H1 (cell line): ENCODE results near the gene H6PD. TPM values are rescaled to one million over a fixed set of nuclear protein-coding genes. Genes with fewer than 3 reads are reported as not detected.

Experiments
- CTCF ChIA-PET: fragments of 300-600 bp; sonication (Branson Sonifier 250); formaldehyde crosslinking; loops from one replicate; lab custom pipeline; 2021; ENCODE audit not compliant: partially characterized antibody; lab: Charles Lee
- POLR2A ChIA-PET: fragments of 300-600 bp; sonication (Branson Sonifier 250); formaldehyde crosslinking; loops from one replicate; lab custom pipeline; 2021; ENCODE audit warnings: inconsistent platforms; ENCODE audit not compliant: partially characterized antibody; lab: Charles Lee
- DNase-seq, 2 experiments: peaks; one replicate each; pipeline versions ENCODE4 v3.0.0 to v3.0.0-alpha.2; 2010 to 2022; ENCODE audit warnings: low spot score in 2 of 2, low read depth in 1 of 2, mixed read lengths in 1 of 2
- FAIRE-seq: peaks from 2 replicates; lab custom pipeline; 2011; peaks lifted over from hg19 to GRCh38; lab: Jason Lieb, UNC
- H2AFZ ChIP-seq: 2 replicates; pipeline ENCODE4 v1.8.1; 2012; ENCODE audit warnings: low read length, inconsistent platforms
- H2AK5ac ChIP-seq: 2 replicates; pipeline ENCODE4 v1.6.1; 2013; ENCODE audit warnings: low read depth, low read length
- H2BK120ac ChIP-seq: replicated peaks from 2 replicates; pipeline ENCODE3; 2013; ENCODE audit warnings: low read depth, low read length, inconsistent platforms
- H2BK12ac ChIP-seq: 2 replicates; pipeline ENCODE4 v1.6.1; 2013; ENCODE audit warnings: low read depth, low read length
- H2BK15ac ChIP-seq: 2 replicates; pipeline ENCODE4 v1.6.1; 2013; ENCODE audit warnings: low read length
- H2BK20ac ChIP-seq: 2 replicates; pipeline ENCODE4 v1.6.1; 2013; ENCODE audit warnings: low read length
- H2BK5ac ChIP-seq: 2 replicates; pipeline ENCODE4 v1.6.1; 2013; ENCODE audit warnings: low read depth, low read length
- H3K14ac ChIP-seq: 2 replicates; pipeline ENCODE4 v1.6.1; 2013; ENCODE audit warnings: inconsistent platforms; ENCODE audit not compliant: insufficient read length
- H3K18ac ChIP-seq: 2 replicates; pipeline ENCODE4 v1.6.1; 2013; ENCODE audit warnings: low read length; ENCODE audit errors: extremely low read depth
- H3K23ac ChIP-seq: 2 replicates; pipeline ENCODE4 v1.6.1; 2013; ENCODE audit warnings: inconsistent platforms; ENCODE audit not compliant: insufficient read length
- H3K23me2 ChIP-seq: 2 replicates; pipeline ENCODE4 v1.6.1; 2013; ENCODE audit warnings: low read depth, low read length
- H3K27ac ChIP-seq: 2 replicates; pipeline ENCODE4 v1.6.1; 2011; ENCODE audit warnings: low read depth, low read length, inconsistent platforms
- H3K27me3 ChIP-seq, 4 experiments: replicated peaks in 1 of 4; 1 replicate in 1 of 4; 2 replicates in 3 of 4; pipeline versions ENCODE4 v1.6.1 to v1.8.1; 2011 to 2013; ENCODE audit warnings: low read length in 3 of 4, mild to moderate bottlenecking in 3 of 4, inconsistent platforms in 2 of 4, mixed read lengths in 2 of 4, moderate library complexity in 1 of 4; ENCODE audit not compliant: control insufficient read depth in 3 of 4, insufficient read depth in 3 of 4; ENCODE audit errors: extremely low read depth in 1 of 4
- H3K36me3 ChIP-seq, 4 experiments: 2 replicates each; pipeline versions ENCODE4 v1.6.1 to v1.8.1; 2011 to 2013; ENCODE audit warnings: mild to moderate bottlenecking in 4 of 4, low read length in 3 of 4, moderate library complexity in 2 of 4, control low read depth in 1 of 4, inconsistent platforms in 1 of 4; ENCODE audit not compliant: insufficient read depth in 4 of 4, control insufficient read depth in 2 of 4
- H3K4ac ChIP-seq: replicated peaks from 2 replicates; pipeline ENCODE3; 2013; ENCODE audit warnings: low read length, low read depth, mixed read lengths, inconsistent platforms; ENCODE audit not compliant: insufficient read length
- H3K4me1 ChIP-seq, 4 experiments: replicated peaks in 1 of 4; 1 replicate in 1 of 4; 2 replicates in 3 of 4; pipeline versions ENCODE4 v1.6.1 to v1.8.1; 2011 to 2013; ENCODE audit warnings: low read length in 3 of 4, inconsistent platforms in 2 of 4, mixed read lengths in 1 of 4; ENCODE audit not compliant: insufficient read depth in 4 of 4, control insufficient read depth in 3 of 4
- H3K4me2 ChIP-seq, 2 experiments: 2 replicates each; pipeline versions ENCODE4 v1.6.1 to v1.8.1; 2011 to 2013; ENCODE audit warnings: low read depth in 2 of 2, low read length in 2 of 2, control low read depth in 1 of 2, inconsistent platforms in 1 of 2, mild to moderate bottlenecking in 1 of 2; ENCODE audit not compliant: insufficient read depth in 1 of 2
- H3K4me3 ChIP-seq, 4 experiments: fragments of 200-600, 300-600 bp in 1 of 4; sonication (generic), shearing (Covaris generic), sonication (Bioruptor Twin) in 1 of 4; 2 replicates each; pipeline versions ENCODE4 v1.5.1 to v1.8.1; 2011 to 2016; ENCODE audit warnings: low read length in 4 of 4, low read depth in 3 of 4, control low read depth in 2 of 4, inconsistent platforms in 2 of 4, mild to moderate bottlenecking in 2 of 4, mixed read lengths in 1 of 4, moderate library complexity in 1 of 4; ENCODE audit not compliant: insufficient read depth in 2 of 4; ENCODE audit errors: extremely low read depth in 1 of 4
- H3K56ac ChIP-seq: replicated peaks from 2 replicates; pipeline ENCODE3; 2013; ENCODE audit warnings: low read depth, mild to moderate bottlenecking, mixed read lengths, low read length, inconsistent platforms; ENCODE audit not compliant: insufficient read length
- H3K79me1 ChIP-seq: 2 replicates; pipeline ENCODE4 v1.6.1; 2013; ENCODE audit warnings: low read depth, low read length, control low read depth
- H3K79me2 ChIP-seq, 2 experiments: 2 replicates each; pipeline versions ENCODE4 v1.6.1 to v1.8.1; 2012 to 2013; ENCODE audit warnings: low read length in 2 of 2, mild to moderate bottlenecking in 2 of 2, inconsistent platforms in 1 of 2; ENCODE audit not compliant: insufficient read depth in 2 of 2, control insufficient read depth in 1 of 2
- H3K9ac ChIP-seq, 4 experiments: replicated peaks in 1 of 4; 1 replicate in 1 of 4; 2 replicates in 3 of 4; pipeline versions ENCODE4 v1.6.1 to v1.8.1; 2011 to 2013; ENCODE audit warnings: low read depth in 3 of 4, low read length in 3 of 4, control low read depth in 2 of 4, mild to moderate bottlenecking in 2 of 4, moderate library complexity in 2 of 4, inconsistent platforms in 1 of 4; ENCODE audit errors: extremely low read depth in 1 of 4
- H3K9me3 ChIP-seq, 2 experiments: 2 replicates each; pipeline versions ENCODE4 v1.6.1 to v1.8.1; 2012 to 2013; ENCODE audit warnings: mild to moderate bottlenecking in 2 of 2, moderate library complexity in 2 of 2, control low read depth in 1 of 2, inconsistent platforms in 1 of 2, low read depth in 1 of 2, low read length in 1 of 2, mixed read lengths in 1 of 2; ENCODE audit not compliant: insufficient read depth in 2 of 2
- H4K20me1 ChIP-seq, 2 experiments: replicated peaks in 1 of 2; 2 replicates each; pipeline versions ENCODE3 to v1.8.1; 2011 to 2013; ENCODE audit warnings: inconsistent platforms in 2 of 2, low read length in 2 of 2, mild to moderate bottlenecking in 1 of 2; ENCODE audit not compliant: insufficient read depth in 2 of 2, control insufficient read depth in 1 of 2
- H4K5ac ChIP-seq: 2 replicates; pipeline ENCODE4 v1.6.1; 2013; ENCODE audit warnings: low read length, low read depth, mixed read lengths, inconsistent platforms; ENCODE audit not compliant: insufficient read length
- H4K8ac ChIP-seq: 2 replicates; pipeline ENCODE4 v1.8.0; 2013; ENCODE audit warnings: mild to moderate bottlenecking, moderate library complexity, low read length, inconsistent platforms; ENCODE audit not compliant: insufficient read depth; ENCODE audit errors: extremely low read depth
- H4K91ac ChIP-seq: replicated peaks from 2 replicates; pipeline ENCODE3; 2013; ENCODE audit warnings: low read length, mixed read lengths, inconsistent platforms; ENCODE audit not compliant: insufficient read length
- CTCF ChIP-seq, 3 experiments: IDR thresholded peaks; 1 replicate in 2 of 3; 2 replicates in 1 of 3; pipeline versions ENCODE4 v1.5.1 to v1.6.1; 2011; ENCODE audit warnings: low read length in 3 of 3, mild to moderate bottlenecking in 3 of 3, inconsistent platforms in 2 of 3, low read depth in 1 of 3, moderate library complexity in 1 of 3; ENCODE audit not compliant: insufficient read depth in 1 of 3; ENCODE audit errors: control extremely low read depth in 1 of 3
- HDAC2 ChIP-seq, 2 experiments: fragments of 300-600 bp in 1 of 2; sonication (generic) in 1 of 2; IDR thresholded peaks; 2 replicates each; pipeline ENCODE4 v1.6.1; 2011 to 2012; ENCODE audit warnings: low read depth in 2 of 2, low read length in 2 of 2, mild to moderate bottlenecking in 2 of 2, moderate library complexity in 2 of 2, borderline replicate concordance in 1 of 2, inconsistent platforms in 1 of 2
- POLR2A ChIP-seq, 2 experiments: IDR thresholded peaks; 1 replicate in 1 of 2; 2 replicates in 1 of 2; pipeline ENCODE4 v1.6.1; 2011; ENCODE audit warnings: low read depth in 2 of 2, low read length in 2 of 2, mild to moderate bottlenecking in 2 of 2; ENCODE audit errors: control extremely low read depth in 1 of 2
- POLR2AphosphoS5 ChIP-seq: IDR thresholded peaks from 2 replicates; pipeline ENCODE4 v1.6.1; 2011; ENCODE audit warnings: low read depth, low read length
- POU5F1 ChIP-seq: IDR thresholded peaks from 2 replicates; pipeline ENCODE4 v1.6.1; 2011; ENCODE audit warnings: low read depth, mild to moderate bottlenecking, low read length, moderate library complexity
- SIN3A ChIP-seq, 2 experiments: IDR thresholded peaks in 1 of 2; conservative IDR thresholded peaks in 1 of 2; 2 replicates each; pipeline ENCODE4 v1.6.1; 2011 to 2012; ENCODE audit warnings: low read length in 2 of 2, improper control_type of control experiment in 1 of 2, low read depth in 1 of 2, mild to moderate bottlenecking in 1 of 2
- TAF1 ChIP-seq: IDR thresholded peaks from 2 replicates; pipeline ENCODE4 v1.6.1; 2011; ENCODE audit warnings: mild to moderate bottlenecking, low read depth, low read length
- WGBS, 2 experiments: shearing (Covaris generic) in 1 of 2; methylation state at CpG; one replicate each; pipeline versions ENCODE4 v1.1.6 to v1.1.7; 2013 to 2015; ENCODE audit warnings: low lambda C conversion rate in 2 of 2, mixed read lengths in 2 of 2, inconsistent platforms in 1 of 2, low coverage in 1 of 2, missing lambda C conversion rate in 1 of 2; ENCODE audit not compliant: insufficient replicate concordance in 2 of 2, insufficient coverage in 1 of 2, insufficient read length in 1 of 2; ENCODE audit errors: extremely low coverage in 1 of 2, missing lambda C conversion rate in 1 of 2; 5-methylcytosine and 5-hydroxymethylcytosine counted together
- polyA plus RNA-seq, 7 experiments: library from polyadenylated mRNA; depleted of rRNA in 3 of 7; stranded (reverse) in 5 of 7; unstranded in 2 of 7; fragments of >200 nt in 5 of 7; fragments of 200-250 nt in 2 of 7; gene quantifications; 1 replicate in 5 of 7; 2 replicates in 1 of 7; 4 replicates in 1 of 7; pipeline versions ENCODE4 v1.2.1 to v1.2.3, GENCODE V29; 2011 to 2013; ENCODE audit warnings: missing spikeins in 2 of 7, mixed read lengths in 2 of 7
- total RNA-seq: library from RNA; stranded (reverse); fragmentation: NEBNext Ultra II Directional; extraction: Animal tissue kit (Norgen Biotek cat#: 25700); gene quantifications from 2 replicates; pipeline ENCODE4 v1.2.1, GENCODE V29; 2021

H6PD gene
- total and polyA plus RNA-seq, 2 of the 8 experiments (the other 6 are each of a cell fraction or from before 2014, with no cell fraction given), result 3.6 to 3.8 TPM

- H3K9me3 ChIP-seq, result no peaks in the 10 kb centered on the region
- CTCF ChIA-PET, result interaction anchor here (1.0 to 1.6 kb wide), 2 partner anchors 108 to 143 kb away, joined by 3 to 5 read pairs; no protein-coding TSS in a partner anchor
Measured at GRCh38 chr1:9311479-9311878, 76.9 kb downstream of the H6PD start.

More at GRCh38 chr1:9311479-9311878, 76.9 kb downstream of the H6PD start:
- FAIRE-seq (no peak), DNase-seq (no peak)
- no peak overlapping the region for H3K4ac ChIP-seq
- H3K4me3 ChIP-seq, result no peak overlapping the region
- TF ChIP-seq POLR2A (IDR thresholded peaks at IDR 0.05; ENCODE audit: control extremely low read depth in 1 of 2, low read depth in 2 of 2, low read length in 2 of 2), result no peak
- TF ChIP-seq POU5F1, result no peak
- TF ChIP-seq TAF1, result no peak
- TF ChIP-seq POLR2AphosphoS5, result no peak
- no peak for TF ChIP-seq CTCF (IDR thresholded peaks at IDR 0.05; ENCODE audit: control extremely low read depth in 1 of 3, insufficient read depth in 1 of 3, low read depth in 1 of 3, low read length in 3 of 3)
- no peak for TF ChIP-seq HDAC2 (IDR thresholded peaks at IDR 0.05; ENCODE audit: borderline replicate concordance in 1 of 2, low read depth in 2 of 2, low read length in 2 of 2)
- TF ChIP-seq SIN3A (conservative IDR thresholded peaks at IDR 0.05 in 1 of 2, IDR thresholded peaks at IDR 0.05 in 1 of 2; ENCODE audit: low read depth in 1 of 2, low read length in 2 of 2), result no peak
- no peak overlapping the region for H2AK5ac ChIP-seq
- H3K23ac ChIP-seq, result no peak overlapping the region
- WGBS, 2 experiments, result 87% methylated on average over 9 of the region's 9 CpGs; no CpG with 5 or more reads in 1 of the 2 experiments
- peaks cover 3% of the 10 kb centered on the region for H3K79me1 ChIP-seq
- no peak overlapping the region for H2BK120ac ChIP-seq
- no peak overlapping the region for H2AFZ ChIP-seq
- POLR2A ChIA-PET, result no interaction called here
- H2BK5ac ChIP-seq, result no peak overlapping the region
- no peak overlapping the region for H2BK15ac ChIP-seq
- H4K8ac ChIP-seq, result no peak overlapping the region
- H3K27me3 ChIP-seq, result no peaks in the 10 kb centered on the region
- H3K14ac ChIP-seq, result no peak overlapping the region
- no peaks in the 10 kb centered on the region; a peak in 1 of 4 replicates for H3K79me2 ChIP-seq
- H3K4me2 ChIP-seq, result no peak overlapping the region
- no peak overlapping the region for H3K9ac ChIP-seq
- H4K20me1 ChIP-seq, result peaks cover 0 to 7% of the 10 kb centered on the region in 2 experiments
- H3K18ac ChIP-seq, result no peak overlapping the region
- H3K27ac ChIP-seq, result no peak overlapping the region
- H4K5ac ChIP-seq, result no peak overlapping the region
- H3K36me3 ChIP-seq, result no peaks in the 10 kb centered on the region
- H4K91ac ChIP-seq, result no peak overlapping the region
- no peak overlapping the region for H2BK20ac ChIP-seq
- H3K4me1 ChIP-seq, result no peaks in the 10 kb centered on the region
- H2BK12ac ChIP-seq, result no peak overlapping the region
- no peak overlapping the region for H3K56ac ChIP-seq
- H3K23me2 ChIP-seq, result no peaks in the 10 kb centered on the region
